ENCODE measurements around the gene PRR15L. TPM values are rescaled to one million over a fixed set of nuclear protein-coding genes. Genes with fewer than 3 reads are reported as not detected.

The PRR15L gene
- total RNA-seq, 3 donors from 2014 or later (not counting 1 experiment from before 2014, with no cell fraction given): not detected

- Histone ChIP-seq H3K36me3 (ENCODE audit: control insufficient read depth, insufficient read depth, low read length) (peaks cover 18% of the 10 kb centered on the region), H3K4me1 (ENCODE audit: control insufficient read depth, insufficient read depth, low read length) (no peaks in the 10 kb centered on the region), H3K9me3 (ENCODE audit: control insufficient read depth, insufficient read depth, low read length) (no peaks in the 10 kb centered on the region), H3K27me3 (ENCODE audit: control insufficient read depth, insufficient read depth, low read length) (no peaks in the 10 kb centered on the region), H3K4me3 (ENCODE audit: low read length) (no peak overlapping the region), H3K27ac (ENCODE audit: low read length) (no peak overlapping the region)
- ATAC-seq (no peak), DNase-seq (no peak)
- H3K9me3 Mint-ChIP-seq: no peaks in the 10 kb centered on the region
- no peak overlapping the region for H3K4me3 Mint-ChIP-seq
- no peak for TF ChIP-seq CTCF (IDR thresholded peaks at IDR 0.05)
- H3K36me3 Mint-ChIP-seq: peaks cover 12% of the 10 kb centered on the region
- intact Hi-C loops (cut with micrococcal nuclease): no loop called here
- H3K27ac Mint-ChIP-seq: peak overlapping the region; percentile 45 to 78
- H3K4me1 Mint-ChIP-seq: peaks cover 9 to 17% of the 10 kb centered on the region in 2 donors
- 48% methylated on average over 4 of the region's 4 CpGs for WGBS (ENCODE audit: insufficient coverage)
- H3K27me3 Mint-ChIP-seq (ENCODE audit: low read depth in 2 of 2): no peaks in the 10 kb centered on the region
Observed at GRCh38 chr17:47914306-47914948, 43.3 kb downstream of the PRR15L start.

- Histone ChIP-seq H3K27me3 (ENCODE audit: control insufficient read depth, insufficient read depth, low read length) (no peaks in the 10 kb centered on the region), H3K4me1 (ENCODE audit: control insufficient read depth, insufficient read depth, low read length) (no peaks in the 10 kb centered on the region), H3K27ac (ENCODE audit: low read length) (no peak overlapping the region), H3K4me3 (ENCODE audit: low read length) (no peak overlapping the region), H3K36me3 (ENCODE audit: control insufficient read depth, insufficient read depth, low read length) (peaks cover 18% of the 10 kb centered on the region), H3K9me3 (ENCODE audit: control insufficient read depth, insufficient read depth, low read length) (no peaks in the 10 kb centered on the region)
- H3K4me1 Mint-ChIP-seq: peaks cover 11 to 19% of the 10 kb centered on the region in 2 donors
- peaks cover 12% of the 10 kb centered on the region for H3K36me3 Mint-ChIP-seq
- H3K27ac Mint-ChIP-seq: no peak overlapping the region
- WGBS (ENCODE audit: insufficient coverage): 100% methylated on average over 1 of the region's 2 CpGs
- intact Hi-C loops (cut with micrococcal nuclease): no loop called here
- H3K27me3 Mint-ChIP-seq (ENCODE audit: low read depth in 2 of 2): no peaks in the 10 kb centered on the region
- DNase-seq (no peak), ATAC-seq (no peak)
- TF ChIP-seq CTCF (IDR thresholded peaks at IDR 0.05): no peak
- no peaks in the 10 kb centered on the region for H3K9me3 Mint-ChIP-seq
- no peak overlapping the region for H3K4me3 Mint-ChIP-seq
Observed at GRCh38 chr17:47913050-47913449, 44.6 kb downstream of the PRR15L start.

GRCh38 chr17:47907932-47908562 is 49.6 kb downstream of the PRR15L start:
- H3K36me3 ChIP-seq (ENCODE audit: control insufficient read depth, insufficient read depth, low read length): peaks cover 3% of the 10 kb centered on the region
- no peaks in the 10 kb centered on the region for H3K9me3 ChIP-seq (ENCODE audit: control insufficient read depth, insufficient read depth, low read length)
- peaks cover 32 to 39% of the 10 kb centered on the region in 2 donors for H3K4me1 Mint-ChIP-seq
- no peak overlapping the region for H3K4me3 ChIP-seq (ENCODE audit: low read length)
- no peak overlapping the region for H3K27ac ChIP-seq (ENCODE audit: low read length)
- peak overlapping the region; percentile 4 for H3K4me3 Mint-ChIP-seq
- no peaks in the 10 kb centered on the region for H3K27me3 ChIP-seq (ENCODE audit: control insufficient read depth, insufficient read depth, low read length)
- no peaks in the 10 kb centered on the region for H3K36me3 Mint-ChIP-seq
- DNase-seq (no peak), ATAC-seq (peak in 1 of 3 donors; percentile 30)
- TF ChIP-seq CTCF (IDR thresholded peaks at IDR 0.05): no peak
- intact Hi-C loops (cut with micrococcal nuclease): no loop called here
- H3K4me1 ChIP-seq (ENCODE audit: control insufficient read depth, insufficient read depth, low read length): no peaks in the 10 kb centered on the region
- no peaks in the 10 kb centered on the region for H3K27me3 Mint-ChIP-seq (ENCODE audit: low read depth in 2 of 2)
- no peaks in the 10 kb centered on the region for H3K9me3 Mint-ChIP-seq
- H3K27ac Mint-ChIP-seq: peak overlapping the region; percentile 45 to 65
- WGBS (ENCODE audit: insufficient coverage): 62% methylated on average over 7 of the region's 8 CpGs

Measured in natural killer cell (primary cell).